Pons (tissue), 1 donor: ENCODE results near the gene PIK3C2G.

Experiments
- DNase-seq: peaks from one replicate; pipeline ENCODE4 v3.0.0-alpha.2; 2016; ENCODE audit warnings: low spot score

The PIK3C2G gene

GRCh38 chr12:18567787-18568186 lies 306.5 kb downstream of the PIK3C2G start:
- no peak for DNase-seq

GRCh38 chr12:18570543-18570942 lies 309.2 kb downstream of the PIK3C2G start:
- no peak for DNase-seq

GRCh38 chr12:18576104-18576626 lies 314.8 kb downstream of the PIK3C2G start:
- no peak for DNase-seq

GRCh38 chr12:18576648-18577047 lies 315.3 kb downstream of the PIK3C2G start:
- DNase-seq: no peak

- no peak for DNase-seq
These were observed 316.9 kb downstream of the PIK3C2G start for GRCh38 chr12:18578191-18578590.

GRCh38 chr12:18580291-18580690 lies 319.0 kb downstream of the PIK3C2G start:
- no peak for DNase-seq

- no peak for DNase-seq
These were observed 319.4 kb downstream of the PIK3C2G start for GRCh38 chr12:18580706-18581105.

GRCh38 chr12:18581232-18581962 lies 320.1 kb downstream of the PIK3C2G start:
- DNase-seq: no peak

- DNase-seq: no peak
These were observed 322.3 kb downstream of the PIK3C2G start for GRCh38 chr12:18583655-18584054.

GRCh38 chr12:18586581-18586980 lies 325.3 kb downstream of the PIK3C2G start:
- no peak for DNase-seq

GRCh38 chr12:18589316-18589715 lies 328.0 kb downstream of the PIK3C2G start:
- no peak for DNase-seq

GRCh38 chr12:18591473-18591872 lies 330.2 kb downstream of the PIK3C2G start:
- no peak for DNase-seq

GRCh38 chr12:18595412-18595811 lies 334.1 kb downstream of the PIK3C2G start:
- no peak for DNase-seq

GRCh38 chr12:18601962-18602361 lies 340.6 kb downstream of the PIK3C2G start:
- no peak for DNase-seq

GRCh38 chr12:18612971-18613370 lies 351.7 kb downstream of the PIK3C2G start:
- no peak for DNase-seq

- no peak for DNase-seq
These were observed 359.7 kb downstream of the PIK3C2G start for GRCh38 chr12:18620986-18621385.

GRCh38 chr12:18629445-18629844 lies 368.1 kb downstream of the PIK3C2G start:
- DNase-seq: no peak

- no peak for DNase-seq
These were observed 368.6 kb downstream of the PIK3C2G start for GRCh38 chr12:18629916-18630315.

GRCh38 chr12:18631339-18631738 lies 370.0 kb downstream of the PIK3C2G start:
- DNase-seq: no peak

GRCh38 chr12:18632848-18633247 lies 371.5 kb downstream of the PIK3C2G start:
- DNase-seq: no peak

- DNase-seq: no peak
These were observed 373.1 kb downstream of the PIK3C2G start for GRCh38 chr12:18634382-18634781.

GRCh38 chr12:18640321-18640955 lies 379.1 kb downstream of the PIK3C2G start:
- DNase-seq: no peak

- DNase-seq: no peak
These were observed 382.4 kb downstream of the PIK3C2G start for GRCh38 chr12:18643681-18644080.

- DNase-seq: no peak
These were observed 383.2 kb downstream of the PIK3C2G start for GRCh38 chr12:18644564-18644963.
